ENCODE results near the gene IL1RN. TPM values are rescaled to one million over a fixed set of nuclear protein-coding genes. Genes with fewer than 3 reads are reported as not detected.
A peak's percentile ranks its signal among the peaks of the same experiment; 100 is the strongest.

IL1RN gene
- polyA plus RNA-seq, 1 donor = 0.39 TPM

DNA sequence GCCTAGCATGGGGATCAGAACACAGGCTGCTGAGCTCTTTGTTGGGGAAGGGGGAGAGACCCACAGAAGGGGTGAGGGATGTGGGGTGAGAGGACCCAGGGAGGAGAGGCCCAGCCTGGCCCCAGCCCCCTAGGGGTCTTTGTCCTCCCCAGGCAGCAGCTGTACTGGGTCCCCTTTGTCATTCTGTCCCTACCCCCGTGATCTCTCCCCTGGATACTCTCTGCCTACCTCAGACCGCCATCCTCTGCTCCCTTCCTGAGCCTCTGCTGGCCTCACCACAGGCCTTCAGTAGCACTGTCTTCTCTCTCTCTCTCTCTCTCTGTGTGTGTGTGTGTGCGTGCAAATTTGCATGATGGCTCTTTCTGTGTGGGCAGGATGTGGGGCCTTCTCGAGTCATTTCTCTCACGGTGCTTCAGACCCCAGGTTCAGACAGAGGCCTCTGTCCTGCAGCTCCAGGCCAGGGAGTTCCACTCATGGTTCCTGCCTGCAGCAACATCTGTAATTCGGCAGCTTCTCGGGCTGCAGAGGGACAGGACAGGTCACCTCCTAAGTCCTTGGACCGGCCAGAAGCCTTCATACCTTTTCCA is 47.7 kb downstream of the IL1RN start:
- DNase-seq = no peak
- H3K4me3 ChIP-seq (ENCODE audit: low read length) = no peak overlapping the region
- no CpG with 5 or more reads among the region's 8 CpGs for WGBS (ENCODE audit: insufficient coverage, low lambda C conversion rate)
- no peak overlapping the region for H3K27ac ChIP-seq (ENCODE audit: low read length)
- H3K27me3 ChIP-seq (ENCODE audit: control insufficient read depth, insufficient read depth, low read length) = no peaks in the 10 kb centered on the region
- H3K36me3 ChIP-seq (ENCODE audit: control insufficient read depth, insufficient read depth, low read length) = no peaks in the 10 kb centered on the region
- H3K4me1 ChIP-seq (ENCODE audit: control insufficient read depth, insufficient read depth, low read length) = peaks cover 8% of the 10 kb centered on the region
- H3K9me3 ChIP-seq (ENCODE audit: control insufficient read depth, low read depth, low read length) = no peaks in the 10 kb centered on the region

DNA sequence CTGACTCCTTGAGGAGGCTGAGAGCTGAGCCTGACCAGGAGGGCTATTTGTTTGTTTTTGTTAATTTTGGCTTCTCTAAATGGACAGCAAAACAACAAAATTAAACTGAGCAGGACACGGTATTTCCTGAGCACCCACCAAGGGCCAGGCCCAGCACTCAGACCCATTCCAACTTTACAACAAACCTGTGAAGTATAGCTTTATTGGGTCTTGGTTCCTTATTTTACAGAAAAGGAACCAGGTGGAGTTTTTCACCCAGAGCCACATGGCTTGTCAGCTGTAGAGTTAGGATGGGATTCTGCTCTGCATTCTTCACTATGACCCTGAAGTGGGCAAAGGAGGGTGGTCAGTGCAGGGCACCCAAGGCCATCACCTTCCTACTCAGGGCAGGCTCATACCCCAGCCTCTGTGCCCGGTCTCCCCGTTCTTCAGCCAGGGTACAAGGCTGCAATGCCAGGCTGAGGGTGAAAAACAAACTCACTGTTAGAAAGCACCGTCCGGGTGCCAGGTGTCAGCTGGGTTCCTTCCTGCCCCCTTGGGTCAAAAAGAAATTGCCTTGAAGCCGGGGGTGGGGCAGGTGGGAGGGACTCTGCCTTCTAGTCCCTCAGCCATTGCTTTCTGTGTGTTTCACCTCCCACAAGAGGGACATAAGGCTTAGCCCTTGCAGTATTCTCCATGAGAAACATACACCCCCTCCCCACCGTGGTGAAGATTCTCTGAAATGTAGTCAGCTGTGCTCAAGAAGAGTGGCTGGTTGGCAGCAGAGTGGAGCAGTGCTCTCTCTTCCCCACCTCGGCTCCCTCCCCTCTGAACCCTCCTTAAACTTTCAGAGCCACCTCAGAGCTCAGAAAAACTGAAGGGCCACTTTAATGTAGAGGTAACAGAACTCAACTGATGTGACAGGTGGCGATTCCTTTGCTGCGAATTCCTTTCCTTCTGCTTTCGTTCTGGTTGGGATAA is 48.6 kb downstream of the IL1RN start:
- Histone ChIP-seq H3K36me3 (ENCODE audit: control insufficient read depth, insufficient read depth, low read length) (no peaks in the 10 kb centered on the region), H3K9me3 (ENCODE audit: control insufficient read depth, low read depth, low read length) (no peaks in the 10 kb centered on the region), H3K27me3 (ENCODE audit: control insufficient read depth, insufficient read depth, low read length) (no peaks in the 10 kb centered on the region), H3K4me1 (ENCODE audit: control insufficient read depth, insufficient read depth, low read length) (peaks cover 12% of the 10 kb centered on the region), H3K27ac (ENCODE audit: low read length) (no peak overlapping the region), H3K4me3 (ENCODE audit: low read length) (no peak overlapping the region)
- 90% methylated on average over 2 of the region's 11 CpGs for WGBS (ENCODE audit: insufficient coverage, low lambda C conversion rate)
- DNase-seq = no peak

DNA sequence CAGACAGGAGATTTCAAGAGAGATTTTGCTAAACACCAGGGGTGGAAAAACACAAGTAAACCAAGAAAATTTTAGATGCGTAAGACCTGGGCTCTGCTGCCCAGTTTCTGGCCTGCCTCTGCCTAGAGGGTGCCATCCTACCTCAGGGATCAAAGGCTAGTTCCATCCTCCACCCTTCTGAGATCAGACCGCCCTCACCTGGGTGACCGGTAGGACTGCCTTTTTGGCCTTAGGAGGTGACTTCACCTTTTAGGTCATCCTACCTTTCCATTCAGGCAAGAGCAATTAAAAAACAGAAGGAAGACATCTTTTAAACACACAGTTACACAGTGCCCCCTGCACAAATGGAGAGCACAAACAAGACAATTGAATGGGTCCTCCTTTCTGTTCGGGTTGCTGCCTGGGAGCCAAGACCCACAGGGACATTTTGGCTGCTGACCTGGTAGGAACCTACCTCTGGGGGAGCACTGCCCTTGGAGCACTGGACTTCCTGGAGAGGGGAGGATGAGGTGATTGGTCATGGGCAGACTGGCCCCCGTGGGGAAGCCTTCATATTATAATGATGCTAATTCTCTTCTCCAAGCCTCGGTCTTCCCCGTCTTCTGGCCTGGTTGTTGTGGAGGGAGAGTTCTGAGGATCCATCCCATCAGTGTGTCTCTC is 49.4 kb downstream of the IL1RN start:
- H3K27me3 ChIP-seq (ENCODE audit: control insufficient read depth, insufficient read depth, low read length) = no peaks in the 10 kb centered on the region
- peaks cover 20% of the 10 kb centered on the region for H3K4me1 ChIP-seq (ENCODE audit: control insufficient read depth, insufficient read depth, low read length)

DNA sequence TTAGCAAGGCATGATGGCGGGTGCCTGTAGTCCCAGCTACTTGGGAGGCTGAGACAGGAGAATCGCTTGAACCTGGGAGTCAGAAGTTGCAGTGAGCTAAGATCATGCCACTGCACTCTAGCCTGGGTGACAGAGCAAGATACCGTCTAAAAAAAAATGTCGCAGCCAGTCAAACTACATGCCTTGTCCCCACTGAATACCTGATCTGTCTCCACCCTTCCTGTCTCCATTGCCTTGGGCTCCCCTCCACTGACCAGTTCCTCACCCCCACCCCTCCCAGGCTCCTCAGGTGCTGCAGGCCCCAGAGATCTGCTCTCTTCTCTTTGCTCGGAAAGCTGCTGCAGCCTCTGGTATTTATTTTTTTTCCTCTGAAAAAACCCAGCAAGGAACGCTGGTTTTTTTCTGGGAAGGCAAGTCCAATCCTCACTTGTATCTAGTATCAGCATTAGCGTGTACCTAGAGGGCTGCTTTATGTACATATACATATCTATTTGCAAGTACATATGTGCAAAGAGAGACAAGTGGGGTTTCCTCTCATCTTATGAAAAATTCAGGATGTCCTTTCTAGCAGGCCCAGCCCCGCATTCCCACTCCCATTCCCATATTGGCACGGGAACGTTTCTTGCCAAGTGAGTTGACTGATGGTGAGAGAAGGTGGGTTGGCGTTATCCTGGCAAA is 50.8 kb downstream of the IL1RN start:
- Histone ChIP-seq H3K4me1 (ENCODE audit: control insufficient read depth, insufficient read depth, low read length) (peaks cover 17% of the 10 kb centered on the region), H3K27me3 (ENCODE audit: control insufficient read depth, insufficient read depth, low read length) (no peaks in the 10 kb centered on the region), H3K9me3 (ENCODE audit: control insufficient read depth, low read depth, low read length) (no peaks in the 10 kb centered on the region), H3K4me3 (ENCODE audit: low read length) (no peak overlapping the region), H3K36me3 (ENCODE audit: control insufficient read depth, insufficient read depth, low read length) (no peaks in the 10 kb centered on the region), H3K27ac (ENCODE audit: low read length) (no peak overlapping the region)
- no CpG with 5 or more reads among the region's 11 CpGs for WGBS (ENCODE audit: insufficient coverage, low lambda C conversion rate)
- DNase-seq = no peak

More for the DNA sequence above, 49.4 kb downstream of the IL1RN start:
- DNase-seq = no peak
- no peaks in the 10 kb centered on the region for H3K36me3 ChIP-seq (ENCODE audit: control insufficient read depth, insufficient read depth, low read length)
- no peaks in the 10 kb centered on the region for H3K9me3 ChIP-seq (ENCODE audit: control insufficient read depth, low read depth, low read length)
- no peak overlapping the region for H3K4me3 ChIP-seq (ENCODE audit: low read length)
- WGBS (ENCODE audit: insufficient coverage, low lambda C conversion rate) = 80% methylated on average over 1 of the region's 7 CpGs
- H3K27ac ChIP-seq (ENCODE audit: low read length) = no peak overlapping the region

DNA sequence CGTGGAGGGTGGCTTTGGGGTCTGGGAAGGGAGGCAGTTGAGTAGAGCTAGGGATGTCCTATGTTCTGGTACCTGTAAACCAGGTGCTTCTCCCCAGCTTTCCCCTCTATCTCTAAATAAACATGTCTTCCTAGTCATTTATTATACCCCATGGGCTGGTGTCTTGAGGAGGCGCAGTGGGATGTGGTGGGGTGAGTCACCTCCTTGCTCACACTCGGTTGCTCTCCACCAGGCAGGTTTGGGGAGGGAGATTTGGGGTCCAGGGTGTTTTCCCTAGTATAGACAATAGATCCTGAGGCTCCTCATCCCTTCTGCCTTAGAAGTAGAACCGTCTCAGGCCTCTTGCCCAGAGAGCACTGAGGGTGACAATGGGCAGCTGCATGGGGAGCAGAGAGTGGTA is 51.5 kb downstream of the IL1RN start:
- H3K4me1 ChIP-seq (ENCODE audit: control insufficient read depth, insufficient read depth, low read length) = peaks cover 22% of the 10 kb centered on the region
- no peak overlapping the region for H3K4me3 ChIP-seq (ENCODE audit: low read length)
- H3K36me3 ChIP-seq (ENCODE audit: control insufficient read depth, insufficient read depth, low read length) = no peaks in the 10 kb centered on the region
- no peaks in the 10 kb centered on the region for H3K27me3 ChIP-seq (ENCODE audit: control insufficient read depth, insufficient read depth, low read length)
- H3K27ac ChIP-seq (ENCODE audit: low read length) = no peak overlapping the region
- no peaks in the 10 kb centered on the region for H3K9me3 ChIP-seq (ENCODE audit: control insufficient read depth, low read depth, low read length)
- DNase-seq = no peak
- no CpG with 5 or more reads among the region's 4 CpGs for WGBS (ENCODE audit: insufficient coverage, low lambda C conversion rate)

DNA sequence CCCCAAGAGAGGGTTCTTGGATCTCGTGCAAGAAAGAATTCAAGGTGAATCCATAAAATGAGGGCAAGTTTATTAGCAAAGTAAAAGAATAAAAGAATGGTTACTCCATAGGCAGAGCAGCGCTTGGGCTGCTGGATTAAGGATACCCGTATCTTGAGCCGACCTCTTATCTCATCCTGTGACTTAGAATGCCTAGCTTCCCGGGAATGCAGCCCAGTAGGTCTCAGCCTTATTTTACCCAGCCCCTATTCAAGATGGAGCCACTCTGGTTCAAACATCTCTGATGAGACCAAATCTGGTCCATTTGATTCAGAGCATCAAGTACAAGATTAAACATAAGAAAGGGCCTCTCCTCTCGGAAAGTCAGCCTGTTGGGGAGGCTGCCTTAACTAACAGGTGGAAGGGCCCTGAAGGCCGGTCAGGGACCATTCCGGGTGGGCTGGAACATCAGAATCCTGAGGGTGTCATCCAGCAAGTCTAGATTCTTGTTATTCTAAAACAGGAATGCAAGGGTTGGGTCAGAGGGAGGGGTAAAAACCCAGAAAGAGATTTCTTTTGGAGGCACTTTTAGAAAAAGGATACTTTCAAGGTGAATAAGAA is 52.1 kb downstream of the IL1RN start:
- Histone ChIP-seq H3K4me1 (ENCODE audit: control insufficient read depth, insufficient read depth, low read length) (peaks cover 24% of the 10 kb centered on the region), H3K27me3 (ENCODE audit: control insufficient read depth, insufficient read depth, low read length) (no peaks in the 10 kb centered on the region), H3K9me3 (ENCODE audit: control insufficient read depth, low read depth, low read length) (no peaks in the 10 kb centered on the region), H3K27ac (ENCODE audit: low read length) (no peak overlapping the region), H3K36me3 (ENCODE audit: control insufficient read depth, insufficient read depth, low read length) (no peaks in the 10 kb centered on the region), H3K4me3 (ENCODE audit: low read length) (no peak overlapping the region)
- WGBS (ENCODE audit: insufficient coverage, low lambda C conversion rate) = 100% methylated on average over 1 of the region's 8 CpGs
- no peak for DNase-seq

DNA sequence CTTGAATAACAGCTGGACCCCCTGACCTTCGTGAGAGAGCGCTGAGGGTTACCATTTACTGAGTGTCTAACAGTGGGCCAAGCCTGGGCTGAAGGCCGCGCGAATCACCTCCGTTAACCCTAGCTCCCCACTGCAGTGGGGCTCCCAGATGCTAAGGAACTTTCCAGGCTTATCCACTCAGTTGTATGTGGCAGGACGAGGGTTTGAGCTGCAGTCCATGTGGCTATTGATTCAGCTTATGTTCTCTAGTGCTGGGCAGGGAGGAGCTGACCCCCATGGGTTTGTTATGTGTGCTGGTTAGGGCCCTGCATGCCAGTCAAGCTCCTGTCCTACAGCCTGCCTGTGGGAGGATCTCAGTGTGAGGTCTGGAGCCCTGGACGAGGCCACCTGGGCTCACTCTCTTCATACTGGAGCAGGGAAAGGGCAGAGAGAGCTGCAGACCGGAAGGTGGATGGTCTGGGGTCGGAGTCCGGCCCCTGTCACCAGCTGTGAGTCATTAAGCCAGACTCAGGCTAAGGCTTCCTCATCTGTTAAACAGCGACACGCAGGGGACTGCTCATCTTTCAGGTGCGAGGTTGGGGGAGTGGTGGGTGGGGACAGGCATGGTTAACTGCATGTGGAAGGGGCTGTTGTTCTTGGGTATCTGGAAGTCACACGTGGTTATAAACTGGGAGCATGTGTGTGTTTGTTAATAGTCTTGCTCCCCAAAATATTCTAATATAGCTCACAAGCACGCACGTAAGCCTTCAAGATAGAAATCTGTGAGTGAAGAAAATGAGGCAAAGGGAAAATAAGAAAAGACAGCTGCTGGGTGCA is 52.9 kb downstream of the IL1RN start:
- WGBS (ENCODE audit: insufficient coverage, low lambda C conversion rate) = no CpG with 5 or more reads among the region's 17 CpGs
- peak in 1 of 2 donors; percentile 70 for DNase-seq
- no peaks in the 10 kb centered on the region for H3K9me3 ChIP-seq (ENCODE audit: control insufficient read depth, low read depth, low read length)
- no peak overlapping the region for H3K27ac ChIP-seq (ENCODE audit: low read length)
- H3K36me3 ChIP-seq (ENCODE audit: control insufficient read depth, insufficient read depth, low read length) = no peaks in the 10 kb centered on the region
- peaks cover 24% of the 10 kb centered on the region for H3K4me1 ChIP-seq (ENCODE audit: control insufficient read depth, insufficient read depth, low read length)
- H3K27me3 ChIP-seq (ENCODE audit: control insufficient read depth, insufficient read depth, low read length) = no peaks in the 10 kb centered on the region
- H3K4me3 ChIP-seq (ENCODE audit: low read length) = no peak overlapping the region

DNA sequence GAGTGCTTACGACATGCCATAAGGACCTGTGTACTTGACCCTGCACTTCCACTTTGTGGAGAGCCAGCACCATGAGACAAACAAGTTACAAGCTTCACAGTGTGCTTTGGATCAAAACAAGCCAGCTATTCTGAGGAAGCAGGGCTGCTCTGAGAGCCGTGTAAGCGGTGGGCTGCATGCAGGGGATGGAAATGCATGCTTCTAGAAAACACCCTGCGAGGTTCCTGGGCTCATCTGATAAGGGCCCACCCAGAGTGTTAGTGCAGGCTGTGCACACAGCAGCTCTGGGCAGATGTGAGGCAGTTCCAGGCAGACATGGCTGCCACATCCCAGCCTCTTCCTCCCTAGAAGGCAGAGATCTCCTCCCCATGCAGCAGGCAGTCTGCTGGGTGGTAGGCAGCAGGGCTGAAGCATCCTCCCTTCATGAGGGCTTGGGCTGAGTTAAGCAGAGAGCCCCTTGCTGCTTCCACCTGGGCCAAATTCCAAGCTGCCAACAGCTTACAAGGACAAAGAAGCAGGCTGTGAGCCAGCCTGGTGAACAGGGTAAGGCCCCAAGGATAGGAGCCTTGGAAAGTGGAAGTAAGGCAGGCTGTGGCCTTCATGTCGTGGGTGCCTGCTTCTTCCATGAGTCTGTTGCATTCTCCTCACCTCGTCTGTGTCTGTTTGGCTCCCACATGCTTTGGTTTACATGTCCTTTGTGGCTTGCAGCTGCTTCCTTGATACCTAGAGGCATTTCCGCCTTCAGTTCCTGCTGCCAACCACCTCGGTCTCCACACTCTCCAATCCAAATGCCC is 54.1 kb downstream of the IL1RN start:
- H3K27me3 ChIP-seq (ENCODE audit: control insufficient read depth, insufficient read depth, low read length) = no peaks in the 10 kb centered on the region
- no peaks in the 10 kb centered on the region for H3K9me3 ChIP-seq (ENCODE audit: control insufficient read depth, low read depth, low read length)
- H3K27ac ChIP-seq (ENCODE audit: low read length) = no peak overlapping the region
- DNase-seq = no peak
- H3K4me3 ChIP-seq (ENCODE audit: low read length) = no peak overlapping the region
- no peaks in the 10 kb centered on the region for H3K36me3 ChIP-seq (ENCODE audit: control insufficient read depth, insufficient read depth, low read length)
- H3K4me1 ChIP-seq (ENCODE audit: control insufficient read depth, insufficient read depth, low read length) = peaks cover 24% of the 10 kb centered on the region
- WGBS (ENCODE audit: insufficient coverage, low lambda C conversion rate) = no CpG with 5 or more reads among the region's 8 CpGs

Data from large intestine (tissue), 3 donors.